Dedifferentiated amniotic fluid mesenchymal stem cell (primary cell): ENCODE measurements around the gene PLCH1.
"Not testable (repeated sequence)": the region's sequence is repeated elsewhere in the genome, so short reads cannot be mapped to it uniquely, and the experiment has no call there.

Source experiments
- DNase-seq: peaks from one replicate; pipeline ENCODE4 v3.0.0-alpha.2; 2016; ENCODE audit errors: extremely low spot score

PLCH1 gene

GRCh38 chr3:155646128-155646527 lies 98.7 kb downstream of the PLCH1 start:
- DNase-seq = no peak

GRCh38 chr3:155643581-155644165 lies 101.2 kb downstream of the PLCH1 start:
- no peak for DNase-seq

- no peak for DNase-seq
Observed at GRCh38 chr3:155641956-155642355, 102.9 kb downstream of the PLCH1 start.

- no peak for DNase-seq
Observed at GRCh38 chr3:155640098-155640497, 104.8 kb downstream of the PLCH1 start.

GRCh38 chr3:155639462-155640055 lies 105.3 kb downstream of the PLCH1 start:
- no peak for DNase-seq

- DNase-seq = not testable (repeated sequence)
Observed at GRCh38 chr3:155638461-155638860, 106.4 kb downstream of the PLCH1 start.

GRCh38 chr3:155637567-155637966 lies 107.3 kb downstream of the PLCH1 start:
- DNase-seq = no peak

GRCh38 chr3:155635056-155635455 lies 109.8 kb downstream of the PLCH1 start:
- no peak for DNase-seq

- DNase-seq = no peak
Observed at GRCh38 chr3:155634121-155634719, 110.7 kb downstream of the PLCH1 start.

GRCh38 chr3:155631323-155632019 lies 113.4 kb downstream of the PLCH1 start:
- DNase-seq = no peak

- DNase-seq = no peak
Observed at GRCh38 chr3:155629556-155629955, 115.3 kb downstream of the PLCH1 start.

- DNase-seq = no peak
Observed at GRCh38 chr3:155629056-155629455, 115.8 kb downstream of the PLCH1 start.

GRCh38 chr3:155622647-155623046 lies 122.2 kb downstream of the PLCH1 start:
- not testable (repeated sequence) for DNase-seq

- not testable (repeated sequence) for DNase-seq
Observed at GRCh38 chr3:155620552-155620951, 124.3 kb downstream of the PLCH1 start.

GRCh38 chr3:155619118-155619915 lies 125.6 kb downstream of the PLCH1 start:
- DNase-seq = no peak

- no peak for DNase-seq
Observed at GRCh38 chr3:155618543-155618942, 126.3 kb downstream of the PLCH1 start.

- no peak for DNase-seq
Observed at GRCh38 chr3:155617346-155617925, 127.4 kb downstream of the PLCH1 start.

- not testable (repeated sequence) for DNase-seq
Observed at GRCh38 chr3:155615141-155615540, 129.7 kb downstream of the PLCH1 start.

GRCh38 chr3:155614410-155614809 lies 130.5 kb downstream of the PLCH1 start:
- not testable (repeated sequence) for DNase-seq

GRCh38 chr3:155611456-155611855 lies 133.4 kb downstream of the PLCH1 start:
- no peak for DNase-seq

GRCh38 chr3:155609586-155609985 lies 135.3 kb downstream of the PLCH1 start:
- no peak for DNase-seq
